GM12872 (cell line): ENCODE data around the gene PKN2.

Experiments
- CTCF ChIP-seq: IDR thresholded peaks from 3 replicates; pipeline ENCODE4 v1.5.1; 2011; ENCODE audit warnings: low read depth, mild to moderate bottlenecking, low read length, moderate library complexity; ENCODE audit not compliant: insufficient read depth

Gene PKN2

GRCh38 chr1:88876573-88877365, 192.7 kb downstream of the PKN2 start:
- TF ChIP-seq CTCF, result no peak

GRCh38 chr1:88877382-88877825, 193.3 kb downstream of the PKN2 start:
- peak; percentile 32; the same call in 2 of the 3 replicates for TF ChIP-seq CTCF

GRCh38 chr1:88877911-88878310, 193.8 kb downstream of the PKN2 start:
- no peak for TF ChIP-seq CTCF

GRCh38 chr1:88878731-88879130, 194.7 kb downstream of the PKN2 start:
- TF ChIP-seq CTCF, result no peak

- no peak for TF ChIP-seq CTCF
Measured at GRCh38 chr1:88883156-88883555, 199.1 kb downstream of the PKN2 start.
